WTC11 (cell line): ENCODE data around the gene ZNF41.

Experiments used
- CREB1 ChIP-seq: sonication (generic); formaldehyde crosslinking; IDR thresholded peaks from 2 replicates; pipeline ENCODE4 v1.8.0; 2023; ENCODE audit warnings: mild to moderate bottlenecking, missing genetic modification reagents
- CTCF ChIP-seq: fragments of 200-600 bp; IDR thresholded peaks from 2 replicates; pipeline ENCODE4 v1.8.0; 2022; ENCODE audit warnings: antibody characterized with exemption
- ESRRA ChIP-seq: sonication (generic); formaldehyde crosslinking; IDR thresholded peaks from 2 replicates; pipeline ENCODE4 v1.8.1; 2022; ENCODE audit warnings: mild to moderate bottlenecking, missing genetic modification reagents, borderline replicate concordance
- FOXP4 ChIP-seq: sonication (generic); formaldehyde crosslinking; IDR thresholded peaks from 2 replicates; pipeline ENCODE4 v1.8.0; 2022; ENCODE audit warnings: mild to moderate bottlenecking, missing genetic modification reagents
- JUN ChIP-seq: sonication (generic); formaldehyde crosslinking; IDR thresholded peaks from 2 replicates; pipeline ENCODE4 v1.8.0; 2023; ENCODE audit warnings: mild to moderate bottlenecking, missing genetic modification reagents
- STAT6 ChIP-seq: sonication (generic); formaldehyde crosslinking; conservative IDR thresholded peaks from 2 replicates; pipeline ENCODE4 v1.8.1; 2023; ENCODE audit warnings: mild to moderate bottlenecking, low read depth, missing genetic modification reagents, moderate library complexity
- TCF7 ChIP-seq: sonication (generic); formaldehyde crosslinking; IDR thresholded peaks from 2 replicates; pipeline ENCODE4 v1.8.0; 2022; ENCODE audit warnings: mild to moderate bottlenecking, low read depth, missing genetic modification reagents, moderate library complexity
- ZNF232 ChIP-seq: sonication (generic); formaldehyde crosslinking; IDR thresholded peaks from 2 replicates; pipeline ENCODE4 v1.8.0; 2022; ENCODE audit warnings: mild to moderate bottlenecking, missing genetic modification reagents
- ZNF423 ChIP-seq: fragments of 250-450 bp; sonication (Bioruptor Pico); IDR thresholded peaks from 2 replicates; pipeline ENCODE4 v2.1.2; 2022; ENCODE audit warnings: mild to moderate bottlenecking, moderate library complexity

- no peak for TF ChIP-seq STAT6 (CRISPR knock-in tag)
- no peak for TF ChIP-seq CTCF
- no peak for TF ChIP-seq TCF7 (CRISPR knock-in tag)
- TF ChIP-seq JUN (CRISPR knock-in tag) = no peak
- no peak for TF ChIP-seq CREB1 (CRISPR knock-in tag)
- TF ChIP-seq ZNF232 (CRISPR knock-in tag) = no peak
- no peak for TF ChIP-seq ESRRA
- TF ChIP-seq ZNF423 (CRISPR knock-in tag) = no peak
- TF ChIP-seq FOXP4 (CRISPR knock-in tag) = no peak
Measured at GRCh38 chrX:47515941-47516665, 33.1 kb upstream of the ZNF41 start.
